Activated T-cell treated with anti-CD3 and anti-CD28 coated beads, Interleukin-2, amount 50 U/mL, for 1 hour (primary cell): ENCODE results near the gene KCNN1.
A peak's percentile ranks its signal among the peaks of the same experiment; 100 is the strongest.
"Not testable (repeated sequence)": the region's sequence is repeated elsewhere in the genome, so short reads cannot be mapped to it uniquely, and the experiment has no call there.

ENCODE experiments used
- DNase-seq: peaks from one replicate; pipeline ENCODE4 v3.0.0-alpha.2; 2020

The KCNN1 gene

GRCh38 chr19:17966550-17967256, at the start of gene KCNN1:
TSS of gene KCNN1 (plus strand) at chr19:17967107. CDS start at chr19:17973889, 6,782 bp downstream.
- DNase-seq = no peak

- not testable (repeated sequence) for DNase-seq
These were observed 48.8 kb upstream of the KCNN1 start for GRCh38 chr19:17918151-17918550.

- not testable (repeated sequence) for DNase-seq
These were observed 47.8 kb upstream of the KCNN1 start for GRCh38 chr19:17919122-17919521.

GRCh38 chr19:17920527-17920926, 46.4 kb upstream of the KCNN1 start:
- DNase-seq = no peak

GRCh38 chr19:17922138-17922537, 44.8 kb upstream of the KCNN1 start:
- DNase-seq = no peak

GRCh38 chr19:17926044-17926443, 40.9 kb upstream of the KCNN1 start:
- DNase-seq = no peak

GRCh38 chr19:17929056-17929455, 37.9 kb upstream of the KCNN1 start:
- no peak for DNase-seq

GRCh38 chr19:17931532-17932191, 35.2 kb upstream of the KCNN1 start:
- DNase-seq = no peak

GRCh38 chr19:17932485-17933338, 34.2 kb upstream of the KCNN1 start, which contains the start of gene CCDC124:
TSS of gene CCDC124 (plus strand) at chr19:17933015. CDS start at chr19:17936421, 3,406 bp downstream.
- peak; percentile 92 for DNase-seq

- DNase-seq = no peak
These were observed 33.3 kb upstream of the KCNN1 start for GRCh38 chr19:17933414-17934129.

GRCh38 chr19:17936379-17936778, 30.5 kb upstream of the KCNN1 start:
- no peak for DNase-seq

GRCh38 chr19:17937371-17937900, 29.5 kb upstream of the KCNN1 start:
- DNase-seq = no peak

GRCh38 chr19:17938092-17938845, 28.6 kb upstream of the KCNN1 start:
- DNase-seq = peak; percentile 87

GRCh38 chr19:17942181-17942580, 24.7 kb upstream of the KCNN1 start:
- DNase-seq = no peak

- DNase-seq = no peak
These were observed 24.2 kb upstream of the KCNN1 start for GRCh38 chr19:17942582-17943273.

GRCh38 chr19:17943274-17944221, 23.4 kb upstream of the KCNN1 start:
- no peak for DNase-seq

GRCh38 chr19:17944301-17944700, 22.6 kb upstream of the KCNN1 start:
- DNase-seq = no peak

GRCh38 chr19:17946965-17947784, 19.7 kb upstream of the KCNN1 start:
- no peak for DNase-seq
